ENCODE results near the gene EFCAB12.

DNA sequence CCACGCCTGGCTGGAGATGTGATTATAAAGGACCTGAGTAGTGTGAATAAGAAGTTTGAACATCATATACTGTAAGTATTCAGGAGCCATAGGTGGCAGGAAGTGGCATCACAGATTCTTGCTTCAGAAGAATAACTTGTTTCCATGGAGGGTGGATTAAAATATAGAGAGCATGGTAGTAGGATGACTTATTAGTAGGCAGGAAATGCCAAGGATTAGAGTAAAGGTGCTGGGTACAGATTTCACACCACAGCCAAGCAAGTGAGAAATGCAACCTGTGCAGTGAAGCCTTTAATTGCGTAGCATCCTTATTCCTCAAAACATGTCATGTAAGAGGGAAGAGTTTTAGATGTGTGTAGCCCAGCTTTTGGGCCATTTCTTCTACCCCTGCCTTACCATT lies 42.4 kb upstream of the EFCAB12 start:
- TF ChIP-seq, protein P1, sequence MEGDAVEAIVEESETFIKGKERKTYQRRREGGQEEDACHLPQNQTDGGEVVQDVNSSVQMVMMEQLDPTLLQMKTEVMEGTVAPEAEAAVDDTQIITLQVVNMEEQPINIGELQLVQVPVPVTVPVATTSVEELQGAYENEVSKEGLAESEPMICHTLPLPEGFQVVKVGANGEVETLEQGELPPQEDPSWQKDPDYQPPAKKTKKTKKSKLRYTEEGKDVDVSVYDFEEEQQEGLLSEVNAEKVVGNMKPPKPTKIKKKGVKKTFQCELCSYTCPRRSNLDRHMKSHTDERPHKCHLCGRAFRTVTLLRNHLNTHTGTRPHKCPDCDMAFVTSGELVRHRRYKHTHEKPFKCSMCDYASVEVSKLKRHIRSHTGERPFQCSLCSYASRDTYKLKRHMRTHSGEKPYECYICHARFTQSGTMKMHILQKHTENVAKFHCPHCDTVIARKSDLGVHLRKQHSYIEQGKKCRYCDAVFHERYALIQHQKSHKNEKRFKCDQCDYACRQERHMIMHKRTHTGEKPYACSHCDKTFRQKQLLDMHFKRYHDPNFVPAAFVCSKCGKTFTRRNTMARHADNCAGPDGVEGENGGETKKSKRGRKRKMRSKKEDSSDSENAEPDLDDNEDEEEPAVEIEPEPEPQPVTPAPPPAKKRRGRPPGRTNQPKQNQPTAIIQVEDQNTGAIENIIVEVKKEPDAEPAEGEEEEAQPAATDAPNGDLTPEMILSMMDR (IDR thresholded peaks at IDR 0.05; ENCODE audit: insufficient read depth, low read depth, low read length): no peak
- TF ChIP-seq EZH2 (IDR thresholded peaks at IDR 0.05; ENCODE audit: insufficient read depth, low read length): no peak

Measured in astrocyte (in vitro differentiated cells and primary cell).